GM12864 (cell line): ENCODE results near the gene ZFHX3.

ENCODE experiments used
- DNase-seq: peaks from one replicate; pipeline ENCODE4 v3.0.0-alpha.2; 2011; ENCODE audit warnings: low read depth
- H3K4me3 ChIP-seq: 2 replicates; pipeline ENCODE4 v1.5.1; 2011; ENCODE audit warnings: mild to moderate bottlenecking, low read depth, low read length, control low read depth
- CTCF ChIP-seq: IDR thresholded peaks from 2 replicates; pipeline ENCODE4 v1.5.1; 2011; ENCODE audit warnings: low read depth, mild to moderate bottlenecking, moderate library complexity, low read length, control low read depth, inconsistent platforms; ENCODE audit errors: missing control alignments

The ZFHX3 gene

GRCh38 chr16:73047536-73048291, at the start of gene ZFHX3:
Gene ZFHX3 (minus strand): TSS chr16:73048128. CDS start chr16:72960145, 87,983 bp downstream.
- peak within 1 kb of the TSS; percentile 68 for H3K4me3 ChIP-seq
- no peak for DNase-seq
- TF ChIP-seq CTCF = peak; percentile 12

GRCh38 chr16:73096510-73096909, 48.6 kb upstream of the ZFHX3 start:
- TF ChIP-seq CTCF = no peak
- no peak for DNase-seq
- H3K4me3 ChIP-seq = no peak overlapping the region

GRCh38 chr16:73095885-73096421, 48.0 kb upstream of the ZFHX3 start:
- no peak overlapping the region for H3K4me3 ChIP-seq
- DNase-seq = no peak
- TF ChIP-seq CTCF = no peak

GRCh38 chr16:73095142-73095820, 47.4 kb upstream of the ZFHX3 start:
- no peak for TF ChIP-seq CTCF
- no peak for DNase-seq
- no peak overlapping the region for H3K4me3 ChIP-seq

- no peak overlapping the region for H3K4me3 ChIP-seq
- DNase-seq = no peak
- no peak for TF ChIP-seq CTCF
These were observed 46.4 kb upstream of the ZFHX3 start for GRCh38 chr16:73094371-73094770.

- TF ChIP-seq CTCF = no peak
- H3K4me3 ChIP-seq = no peak overlapping the region
- DNase-seq = no peak
These were observed 45.5 kb upstream of the ZFHX3 start for GRCh38 chr16:73093146-73094144.
